Stimulated activated CD8-positive, alpha-beta memory T cell treated with anti-CD3 and anti-CD28 coated beads, Interleukin-4, amount 100 ng/mL, for 48 hours (primary cell): Measurements from ENCODE around the gene SETBP1.
A peak's percentile ranks its signal among the peaks of the same experiment; 100 is the strongest.

Experiments
- DNase-seq: peaks from one replicate; pipeline ENCODE4 v3.0.0-alpha.2; 2020

Gene SETBP1

DNA sequence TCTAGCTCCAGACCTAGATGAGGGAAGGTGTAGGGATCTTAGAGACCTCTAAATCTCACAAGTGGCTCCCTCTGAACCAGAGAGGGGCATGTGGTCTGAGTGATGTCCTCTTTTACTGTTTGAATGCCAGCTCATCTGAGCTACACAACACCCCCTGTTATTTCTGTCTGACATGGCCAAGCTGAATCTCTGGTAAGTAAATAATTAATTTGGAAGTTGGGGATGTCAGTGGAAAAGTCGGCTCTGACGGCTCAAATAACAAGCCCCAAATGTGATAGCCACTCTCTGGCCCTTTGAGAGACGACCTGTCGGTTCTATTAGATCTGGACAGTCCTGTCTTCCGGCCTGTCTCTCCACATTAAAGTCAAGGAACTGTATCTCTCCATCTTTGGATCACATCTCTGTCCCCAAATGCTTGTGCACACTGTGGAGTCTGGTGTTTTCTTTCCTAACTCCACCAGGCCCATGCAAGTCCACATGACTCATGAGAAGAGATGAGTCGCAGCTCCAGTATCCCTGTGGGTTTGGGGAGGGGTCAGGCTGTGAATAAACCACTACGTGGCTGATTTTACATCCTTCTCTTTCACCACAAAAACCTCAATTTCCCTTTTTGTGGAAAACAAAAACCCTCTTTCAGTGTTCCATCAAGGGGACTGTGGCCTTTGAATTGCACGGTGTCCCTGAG is 52.5 kb downstream of the SETBP1 start:
- DNase-seq, result peak; percentile 58

DNA sequence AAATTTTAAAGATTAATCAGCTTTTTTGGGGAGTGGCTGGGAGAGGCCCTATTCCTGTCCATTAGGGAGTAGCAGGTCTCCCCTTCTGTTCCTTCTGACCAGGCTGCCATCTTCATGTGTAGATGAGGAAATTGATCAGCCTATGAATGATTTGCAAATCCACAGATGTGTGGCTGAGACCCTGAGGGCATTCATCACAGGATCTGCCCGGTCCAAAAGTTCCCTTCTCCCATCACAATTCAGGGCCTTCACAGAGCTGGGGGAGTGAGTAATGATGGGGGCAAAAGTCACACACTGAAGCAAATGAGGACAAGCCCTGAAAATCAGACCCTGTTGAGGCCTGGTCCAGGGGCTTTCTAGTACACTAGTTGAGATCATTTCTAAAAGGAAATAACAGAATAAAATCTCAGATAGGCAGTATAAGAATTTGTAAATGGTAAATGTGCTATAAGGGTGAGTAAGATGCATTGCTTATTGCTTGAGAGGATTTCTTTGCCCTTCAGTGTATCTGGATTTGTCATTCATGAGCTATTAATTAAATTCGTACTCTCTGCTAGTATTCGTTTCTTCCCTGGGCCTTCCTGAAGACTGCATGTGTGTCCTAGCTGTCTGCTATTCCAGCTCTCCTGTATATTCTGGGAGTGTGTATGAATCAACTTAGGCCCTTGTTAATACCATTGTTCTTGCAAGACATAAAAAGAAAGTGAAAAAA is 53.2 kb downstream of the SETBP1 start:
- DNase-seq, result no peak

DNA sequence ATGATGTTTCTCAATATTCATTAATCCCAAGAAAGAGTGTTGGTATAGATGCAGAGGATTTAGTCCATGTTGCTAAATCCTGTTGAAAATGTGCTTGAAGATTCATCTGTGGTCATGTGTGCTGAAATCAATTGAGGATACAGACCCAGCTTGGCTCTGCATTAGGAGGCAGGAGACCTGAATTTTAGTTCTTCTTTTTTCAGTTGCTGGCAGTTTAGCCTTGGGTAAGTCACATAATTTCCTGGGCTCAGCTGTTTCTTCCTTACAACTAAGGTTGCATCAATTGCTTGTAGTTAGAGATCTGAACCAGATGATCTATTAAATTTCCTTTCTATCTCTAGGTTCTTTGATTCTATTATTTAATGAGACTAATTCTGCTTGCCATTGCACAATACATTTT is 54.4 kb downstream of the SETBP1 start:
- DNase-seq, result no peak

DNA sequence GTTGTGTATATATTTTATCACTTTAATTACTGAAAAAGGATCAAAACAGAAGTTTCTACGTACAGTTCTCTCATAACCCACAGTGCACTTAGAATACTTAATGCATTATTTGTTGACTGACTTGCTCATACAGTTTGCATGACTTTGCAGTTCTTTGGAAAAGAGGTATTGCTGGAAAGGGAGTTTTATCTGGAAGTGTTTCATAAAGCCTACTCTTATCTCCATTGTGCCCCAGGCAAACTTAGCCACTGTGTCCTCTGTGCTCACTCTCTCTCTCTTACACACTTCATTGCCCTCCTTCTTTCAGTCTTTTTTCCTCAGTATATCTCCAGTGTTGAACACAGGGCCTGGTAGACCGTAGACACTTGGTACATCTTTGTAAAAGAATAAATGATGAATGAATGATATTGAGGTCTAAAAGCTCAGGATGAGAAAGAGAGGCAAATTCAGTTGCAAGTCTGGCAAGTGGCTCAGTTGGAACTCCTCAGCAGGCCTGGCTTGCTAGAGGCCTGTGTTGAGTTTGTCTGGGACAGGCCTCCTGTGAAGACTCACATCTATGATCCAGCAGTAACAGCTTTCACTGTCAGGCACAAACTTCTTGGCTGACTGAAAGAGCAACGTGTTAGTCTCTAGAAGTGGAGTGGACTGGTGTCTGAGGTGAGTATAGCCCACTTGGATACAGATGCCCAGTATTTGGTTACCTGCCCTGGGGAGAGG is 56.1 kb downstream of the SETBP1 start:
- DNase-seq, result no peak

DNA sequence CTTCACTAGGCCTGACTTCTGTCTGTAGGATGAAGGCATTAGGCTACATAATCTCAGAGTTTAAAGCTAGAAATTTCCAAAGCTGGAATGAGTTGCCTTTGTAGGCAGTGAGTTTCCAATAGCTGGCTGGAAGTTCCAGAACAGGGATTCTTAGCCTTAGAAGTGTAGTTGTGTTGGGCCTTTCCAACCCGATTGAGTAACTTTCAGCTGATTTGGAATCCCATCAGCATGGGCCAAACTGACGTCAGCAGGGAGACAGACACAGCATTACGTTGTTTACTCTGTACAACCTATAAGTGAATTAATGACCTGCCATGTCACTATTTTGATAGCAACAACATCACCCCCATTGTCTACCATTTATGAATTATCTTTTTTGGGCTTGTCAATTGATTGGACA is 56.9 kb downstream of the SETBP1 start:
- DNase-seq, result no peak

DNA sequence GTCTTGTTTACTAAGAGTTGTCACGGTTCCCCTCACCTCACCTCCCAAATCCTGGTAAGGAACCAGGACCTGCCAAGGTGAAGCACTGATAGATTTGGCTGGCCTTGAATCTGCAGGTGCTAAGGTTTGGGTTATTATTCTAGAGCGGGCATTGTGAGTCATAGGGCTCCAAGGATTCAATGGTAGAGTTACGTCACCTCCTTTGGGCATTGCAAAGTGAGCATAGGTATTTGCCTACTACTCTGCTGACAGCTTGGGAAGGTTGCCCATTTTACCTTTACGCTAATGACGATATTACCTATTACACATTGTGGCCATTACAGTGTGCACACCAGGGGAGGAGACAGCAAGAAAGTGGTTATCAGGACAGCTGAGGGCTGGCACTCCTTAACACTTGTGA is 59.3 kb downstream of the SETBP1 start:
- DNase-seq, result no peak

DNA sequence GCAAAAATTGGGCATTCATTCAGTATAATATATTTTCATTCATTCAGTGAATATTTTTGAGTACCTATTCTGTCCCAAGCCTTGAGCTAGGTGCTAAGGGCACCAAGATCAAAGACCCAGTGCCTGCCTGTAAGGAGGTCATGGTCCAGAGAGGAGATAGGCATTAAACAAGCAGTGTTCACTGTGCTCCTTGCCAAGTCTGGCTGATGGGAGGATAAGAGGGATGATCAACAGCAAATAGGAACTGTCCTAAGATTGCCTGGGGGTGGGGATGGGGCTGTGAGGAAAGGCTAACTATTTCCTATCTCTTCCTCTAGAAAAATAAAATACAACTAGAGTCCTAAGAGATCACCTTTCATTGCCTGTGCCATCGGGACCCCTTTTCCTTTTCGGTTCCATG is 60.4 kb downstream of the SETBP1 start:
- no peak for DNase-seq

DNA sequence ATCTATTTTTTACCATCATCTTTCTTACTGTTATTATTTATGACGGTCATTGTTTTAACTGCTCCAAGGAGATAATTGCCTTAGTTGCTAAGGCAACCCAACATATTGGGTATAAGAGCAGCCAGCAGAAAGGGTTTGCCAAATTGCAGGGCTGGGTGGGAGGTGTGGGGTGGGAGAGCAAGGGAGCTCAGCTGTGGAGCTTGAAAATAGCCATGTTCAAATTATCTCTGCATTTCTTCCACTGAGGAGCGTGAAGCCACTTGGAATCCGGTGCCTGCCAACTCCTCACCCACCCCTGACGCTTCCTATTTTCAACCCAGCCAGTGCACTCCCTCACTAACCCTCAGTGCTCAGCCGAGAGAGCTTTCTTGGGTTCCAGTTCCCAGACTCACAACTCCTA is 60.8 kb downstream of the SETBP1 start:
- DNase-seq, result no peak

DNA sequence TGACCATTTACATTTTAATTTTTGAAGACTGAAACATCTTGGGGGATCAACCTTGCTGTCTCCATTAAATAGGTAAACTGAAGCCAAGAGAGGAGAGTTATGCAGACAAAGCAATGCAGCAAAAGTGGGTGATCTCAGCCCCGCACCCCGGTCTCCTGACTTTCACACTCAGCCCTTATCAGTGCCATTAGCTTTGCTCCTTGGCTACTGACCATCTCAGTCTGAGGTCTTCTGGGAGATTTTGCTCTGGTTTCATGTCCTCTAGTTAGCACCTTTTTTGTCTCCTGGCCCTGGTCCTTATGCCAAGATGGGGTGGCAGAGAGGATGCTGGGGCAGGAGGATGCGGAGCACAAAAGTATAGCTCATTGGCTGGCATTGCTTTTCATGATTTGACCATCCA is 61.4 kb downstream of the SETBP1 start:
- DNase-seq, result no peak

DNA sequence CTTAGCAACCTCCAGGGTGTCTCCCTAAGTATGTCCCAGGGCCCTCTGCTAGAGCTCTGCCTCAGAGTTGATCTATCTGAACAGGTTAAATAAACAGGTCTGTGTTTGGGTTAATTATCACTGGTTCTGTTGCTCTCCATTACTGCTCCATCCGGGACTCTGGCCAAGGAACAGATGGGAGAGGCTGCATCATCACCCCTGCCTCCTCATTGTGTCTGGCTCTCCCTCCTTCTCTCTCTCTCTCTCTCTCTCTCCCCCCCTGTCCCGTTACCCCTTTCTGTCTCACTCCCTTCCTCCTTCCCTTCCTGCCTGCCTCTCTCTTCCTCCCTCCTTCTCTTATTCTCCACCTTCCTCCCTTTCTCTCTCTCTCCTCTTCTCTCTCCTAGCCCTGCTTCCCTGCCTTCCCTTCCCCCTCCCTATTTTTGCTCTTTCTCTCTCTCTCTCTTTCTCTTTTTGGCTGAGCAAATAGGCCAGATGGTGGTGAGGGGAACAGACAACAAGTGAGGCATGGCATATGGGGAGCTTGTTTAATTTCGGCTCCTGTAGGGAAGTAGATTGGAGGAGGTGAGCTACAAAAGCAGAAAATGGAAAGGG is 62.1 kb downstream of the SETBP1 start:
- DNase-seq, result no peak

DNA sequence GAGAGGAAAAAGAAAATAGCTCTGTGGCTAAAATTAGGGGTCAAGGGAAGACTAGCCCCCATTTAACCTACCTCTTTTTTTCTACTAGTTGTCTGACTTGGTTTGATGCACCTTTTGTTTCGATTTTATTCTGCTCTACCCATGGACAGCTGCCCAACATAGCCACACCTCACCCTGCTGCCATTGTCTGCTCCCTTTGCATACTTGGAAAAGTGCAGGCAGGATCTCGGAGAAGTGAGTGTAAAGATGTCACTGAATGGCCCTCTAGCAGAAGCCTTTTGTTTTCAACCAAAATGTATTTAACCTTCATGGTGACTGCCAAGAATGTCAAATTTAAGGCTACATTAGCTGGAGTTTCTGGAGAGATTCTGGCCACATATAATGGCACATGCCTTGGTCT is 62.9 kb downstream of the SETBP1 start:
- DNase-seq, result no peak

DNA sequence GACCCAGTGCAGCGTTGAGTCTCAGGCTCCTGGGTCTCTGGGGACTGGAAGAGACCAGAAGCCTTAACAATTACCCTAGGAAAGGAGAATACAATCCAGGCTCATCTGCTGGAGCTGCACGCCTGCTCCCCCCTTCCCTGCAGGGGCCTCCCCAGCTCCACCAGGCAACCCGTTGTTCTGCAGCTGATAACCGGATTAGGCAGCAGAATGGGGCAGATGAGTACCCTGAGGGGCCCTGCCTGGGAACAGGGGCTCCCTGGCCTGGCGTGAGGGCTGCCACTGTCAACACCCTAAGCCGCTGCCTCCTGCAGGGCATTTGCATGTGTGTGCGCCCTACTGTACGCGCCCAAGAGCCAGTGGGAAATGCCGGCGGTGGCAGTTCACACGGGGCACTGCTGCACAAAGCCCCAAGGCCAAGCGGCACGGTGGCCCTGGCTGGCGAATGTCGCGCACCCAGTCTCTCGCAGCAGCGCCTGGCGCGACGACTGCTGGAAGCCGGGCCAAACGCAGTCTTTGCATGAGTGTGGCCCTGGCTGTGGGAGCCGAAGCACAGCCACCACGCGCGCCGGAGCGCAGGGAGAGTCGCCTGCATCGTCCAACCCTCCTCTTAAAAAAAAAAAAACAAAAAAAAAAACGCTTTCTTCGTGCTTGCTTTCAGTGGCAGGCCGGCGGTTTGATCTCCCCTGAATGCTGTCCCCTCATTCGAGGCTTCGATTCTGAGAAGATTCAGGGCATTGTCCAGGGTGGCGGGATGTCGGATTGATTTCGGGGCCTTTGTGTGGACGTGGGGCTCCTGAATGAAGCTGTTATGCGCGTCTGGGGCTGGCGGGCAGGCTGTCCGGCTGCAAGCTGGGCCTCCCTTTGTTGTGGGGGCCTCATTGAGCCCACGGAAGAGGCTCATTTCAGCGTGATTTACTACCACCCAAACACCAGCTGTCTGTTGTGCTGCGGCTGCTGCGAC is 63.8 kb downstream of the SETBP1 start:
- no peak for DNase-seq

DNA sequence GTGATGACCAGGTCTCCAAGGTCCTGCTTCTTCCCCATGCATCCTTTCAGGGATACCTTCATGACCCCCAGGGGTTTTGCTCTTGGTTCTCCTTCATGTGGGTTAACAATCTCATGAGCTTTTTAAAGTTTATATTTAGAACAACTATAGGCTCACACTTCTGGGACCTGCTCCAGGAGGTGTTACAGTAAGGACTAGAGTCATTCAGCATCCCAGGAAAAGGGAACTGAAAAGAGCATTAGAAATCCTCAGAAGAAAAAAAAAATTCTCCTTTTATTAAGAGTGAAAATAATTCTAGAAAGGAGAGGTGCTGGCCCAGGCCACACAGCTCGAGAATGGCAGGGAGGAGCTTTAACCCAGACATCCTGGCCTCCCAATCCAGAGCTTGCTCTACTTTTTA is 66.5 kb downstream of the SETBP1 start:
- no peak for DNase-seq

DNA sequence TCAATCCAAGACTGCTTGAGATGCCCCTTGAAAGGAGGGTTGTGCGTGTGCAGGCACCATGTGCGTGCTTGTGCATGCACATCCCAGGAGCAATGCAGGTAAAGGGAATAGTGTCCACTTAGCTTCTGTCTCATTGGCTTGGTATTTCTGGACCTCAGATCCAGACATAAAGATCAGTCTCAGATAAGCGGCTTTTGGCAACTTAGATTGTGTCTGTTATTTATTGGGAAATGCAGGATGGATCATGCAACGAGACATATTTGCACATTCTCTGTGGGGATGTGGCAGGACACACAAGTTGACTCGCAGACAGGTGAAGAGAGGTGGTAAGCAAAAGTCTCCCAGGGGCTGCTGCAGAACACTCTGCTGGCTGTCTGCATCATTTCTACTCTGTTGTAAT is 67.9 kb downstream of the SETBP1 start:
- DNase-seq, result no peak

DNA sequence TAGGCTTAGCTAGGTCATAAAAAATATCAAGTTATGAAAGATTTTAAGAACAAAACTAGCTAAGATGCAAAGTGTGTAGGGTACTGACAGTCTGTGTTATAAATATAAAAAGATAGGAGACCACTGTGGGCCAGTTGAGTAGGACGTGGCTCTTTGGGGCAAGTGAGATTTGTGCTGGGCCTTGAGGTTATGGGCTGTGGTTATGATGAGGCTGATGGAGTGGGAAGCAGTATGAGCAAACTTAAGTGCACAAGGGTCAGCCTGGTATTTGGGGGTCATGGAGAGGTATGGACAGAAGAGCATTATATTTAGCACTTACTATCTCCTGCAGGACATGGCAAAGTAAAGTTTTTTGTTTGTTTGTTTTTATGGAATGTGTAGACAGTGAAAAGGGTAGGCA is 70.1 kb downstream of the SETBP1 start:
- no peak for DNase-seq

DNA sequence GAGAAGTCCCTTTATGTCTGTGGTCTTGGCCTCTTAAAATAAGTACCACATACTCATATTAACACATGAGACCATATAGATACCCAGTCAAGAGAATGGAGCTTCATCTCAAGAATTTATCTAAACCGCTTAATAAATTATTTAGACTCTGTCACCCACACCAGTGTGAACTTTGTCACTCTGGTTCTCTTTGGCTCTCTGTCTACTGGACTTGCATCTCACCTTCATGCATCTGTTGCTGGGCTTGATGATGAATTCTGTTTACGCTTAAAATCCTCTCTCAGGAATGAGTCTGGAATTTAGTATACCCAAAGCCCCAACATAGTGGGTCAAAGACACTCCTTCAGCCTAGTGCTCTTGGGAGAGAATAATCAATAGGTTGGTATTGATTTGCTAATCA is 73.9 kb downstream of the SETBP1 start:
- DNase-seq, result no peak

DNA sequence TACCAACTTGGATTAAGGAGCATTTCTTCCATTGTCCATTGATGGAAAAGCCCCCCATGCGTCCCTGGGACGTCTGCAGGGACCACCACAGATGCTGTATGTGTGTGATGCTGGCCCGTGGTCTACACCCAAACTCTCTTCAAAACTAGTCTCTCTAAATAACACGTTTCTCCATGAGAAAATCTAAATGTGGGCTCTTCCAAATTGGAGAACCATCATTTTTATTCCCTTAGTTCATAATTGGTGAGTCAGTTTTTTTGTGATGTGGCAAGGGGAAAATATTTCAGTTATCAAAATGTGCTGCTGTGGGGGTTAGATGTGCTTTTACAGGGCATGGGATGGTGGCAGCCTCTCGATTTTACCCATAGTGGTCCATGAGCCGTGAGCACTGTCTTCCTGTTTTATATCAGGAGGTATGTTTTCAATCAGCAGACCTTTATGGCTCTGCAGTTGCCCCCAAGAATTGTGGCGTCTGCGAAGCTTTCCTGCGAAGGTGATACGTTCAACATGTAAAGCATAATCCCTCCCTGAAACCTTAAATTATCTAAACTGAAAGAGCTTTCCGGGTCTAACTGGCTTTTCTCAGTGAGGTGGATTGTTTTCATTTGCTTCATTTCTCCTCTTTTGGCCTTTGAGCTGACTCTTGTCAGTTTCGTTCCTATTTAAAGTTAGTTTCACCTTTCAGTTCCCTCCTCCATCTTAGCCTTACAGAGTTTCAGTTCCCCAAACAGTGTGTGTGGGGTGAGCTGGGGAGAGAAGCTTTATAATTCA is 78.4 kb downstream of the SETBP1 start:
- peak; percentile 71 for DNase-seq

DNA sequence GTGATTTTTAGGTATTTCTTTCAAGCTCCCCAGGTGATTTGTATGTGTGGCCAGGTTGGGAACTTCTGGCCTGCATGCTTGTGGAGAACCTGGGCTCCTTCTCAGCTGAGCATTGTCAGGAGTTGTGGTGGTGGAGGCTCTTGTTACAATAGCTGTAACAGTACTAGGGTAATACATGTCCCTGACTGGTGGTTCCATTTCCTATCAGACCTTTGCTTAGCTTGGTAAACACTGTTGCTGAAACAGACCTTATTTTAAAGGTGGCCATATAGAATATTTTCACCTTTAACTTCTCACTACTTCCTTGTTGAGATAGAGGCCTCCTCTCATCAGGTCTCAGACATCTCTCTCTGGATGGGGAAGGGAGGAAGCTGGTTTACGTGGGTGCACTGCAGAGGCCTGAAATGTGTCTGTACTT is 79.2 kb downstream of the SETBP1 start:
- DNase-seq, result peak; percentile 33

DNA sequence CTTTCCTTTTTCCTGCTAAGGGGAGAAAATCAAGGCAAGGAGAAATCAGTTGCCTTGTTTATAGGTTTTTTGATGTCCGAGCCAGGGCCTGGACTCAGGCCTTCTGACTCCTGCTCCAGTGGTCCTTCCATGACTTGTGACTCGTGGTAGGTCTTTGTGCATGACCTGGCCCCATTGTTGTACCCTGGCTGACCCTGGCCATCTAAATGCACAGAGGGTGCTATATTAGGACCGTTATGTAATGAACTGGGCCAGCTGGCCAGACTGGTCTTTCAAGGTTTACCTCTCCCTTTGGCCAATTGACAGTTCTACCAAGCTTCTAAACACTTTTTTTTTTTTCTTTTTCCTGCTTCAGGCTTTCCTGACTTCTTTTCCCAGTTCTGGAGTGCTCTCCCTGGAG is 81.1 kb downstream of the SETBP1 start:
- DNase-seq, result no peak

DNA sequence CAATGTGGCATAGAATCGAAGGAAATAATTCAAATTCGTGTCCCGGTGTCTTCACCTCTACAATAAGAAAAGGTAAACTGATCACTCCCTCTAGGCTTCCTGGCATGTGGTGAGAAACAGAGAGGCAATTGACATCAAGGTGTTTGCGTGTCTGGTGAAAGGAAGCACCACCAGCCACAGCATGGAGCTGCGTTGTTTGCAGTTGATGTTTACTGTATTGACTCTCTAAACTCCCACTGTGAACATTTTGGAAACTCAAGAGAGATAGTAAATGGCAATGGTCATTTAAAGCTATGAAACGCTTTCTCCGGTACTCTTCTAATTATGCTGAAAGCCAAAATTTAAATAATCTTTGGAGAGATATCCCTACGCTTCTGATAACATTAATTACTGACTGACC is 82.6 kb downstream of the SETBP1 start:
- DNase-seq, result no peak

DNA sequence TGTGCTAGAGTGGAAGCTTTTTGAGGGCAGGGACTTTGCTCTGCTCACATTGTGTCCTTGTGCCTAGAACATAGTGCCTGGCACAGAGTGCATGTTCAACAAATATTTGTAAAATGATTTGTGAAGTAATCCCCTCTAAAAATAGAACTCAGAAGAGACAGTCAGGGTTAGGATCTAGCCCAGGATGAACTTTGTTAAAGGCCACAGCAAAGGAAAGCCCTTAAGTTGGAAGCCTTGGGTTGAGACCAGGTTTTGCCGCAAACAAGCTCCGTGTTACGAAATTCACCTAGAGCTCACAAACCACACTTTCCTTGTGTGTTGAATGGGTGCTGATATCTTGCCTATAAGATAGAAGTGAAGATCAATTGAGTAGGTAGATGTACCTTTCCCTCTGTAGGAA is 84.2 kb downstream of the SETBP1 start:
- no peak for DNase-seq

DNA sequence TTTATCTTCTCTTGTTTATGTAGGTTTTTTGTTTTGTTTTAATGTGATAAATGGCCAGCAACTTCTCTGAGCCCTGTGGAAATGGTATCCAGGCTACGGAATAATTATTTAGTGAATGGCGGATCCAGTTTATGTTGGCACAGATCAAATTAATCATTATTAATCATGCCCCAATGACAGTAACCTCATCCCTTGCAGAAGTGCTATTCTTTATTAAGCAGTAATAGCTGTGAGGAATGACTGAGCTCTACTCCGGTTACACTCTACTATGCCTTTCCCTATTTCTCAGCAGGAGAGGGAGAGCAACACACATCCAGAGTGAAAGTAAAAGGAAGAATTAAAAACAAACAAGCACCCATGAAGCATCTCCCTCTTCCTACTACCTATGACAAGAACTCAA is 84.8 kb downstream of the SETBP1 start:
- no peak for DNase-seq
